Activated CD4-positive, alpha-beta T cell treated with anti-CD3 and anti-CD28 coated beads, Interleukin-2, amount 50 U/mL, for 1 hour (primary cell): ENCODE results near the gene RAET1E.
"Not testable (repeated sequence)": the region's sequence is repeated elsewhere in the genome, so short reads cannot be mapped to it uniquely, and the experiment has no call there.

Source experiments
- DNase-seq: peaks from one replicate; pipeline ENCODE4 v3.0.0-alpha.2; 2020

Gene RAET1E

DNA sequence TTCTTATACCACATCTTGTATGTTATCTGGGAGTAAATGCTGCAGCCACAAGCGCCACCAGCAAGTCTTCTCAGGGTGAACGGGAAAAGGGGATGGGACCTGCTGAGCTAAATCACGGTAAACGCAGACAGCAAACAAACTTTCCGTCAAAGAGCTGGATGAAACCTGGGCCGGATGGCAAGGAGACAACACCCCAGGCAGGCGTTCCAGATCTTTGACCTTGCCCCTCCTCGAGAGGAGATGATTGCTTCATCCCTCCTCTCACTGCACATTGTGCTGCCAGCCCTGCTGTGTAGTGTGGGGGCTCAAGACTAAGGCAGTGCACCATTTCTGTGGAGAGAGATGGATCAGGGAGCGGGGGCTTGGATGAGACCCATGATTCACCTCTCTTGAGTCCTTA is 9.8 kb downstream of the RAET1E start:
- no peak for DNase-seq

DNA sequence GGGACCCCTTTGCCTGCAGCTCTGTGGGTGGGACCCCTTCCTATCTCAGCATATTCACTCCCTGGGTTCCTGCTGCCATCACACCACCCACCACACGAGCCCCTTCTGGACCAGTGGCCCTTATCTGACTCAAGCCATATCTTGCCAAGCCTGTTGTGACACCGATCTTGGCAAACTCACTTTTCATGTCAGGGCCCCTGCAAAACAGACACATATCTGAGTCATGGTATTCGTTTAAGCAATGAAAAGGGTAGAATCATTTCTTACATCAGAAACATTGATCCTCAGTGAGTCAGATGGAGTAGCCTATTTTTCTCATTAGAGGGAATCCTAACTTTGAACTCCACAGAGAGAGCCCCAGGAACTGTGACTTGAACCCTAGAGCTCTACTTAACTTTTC is 10.6 kb downstream of the RAET1E start:
- no peak for DNase-seq

DNA sequence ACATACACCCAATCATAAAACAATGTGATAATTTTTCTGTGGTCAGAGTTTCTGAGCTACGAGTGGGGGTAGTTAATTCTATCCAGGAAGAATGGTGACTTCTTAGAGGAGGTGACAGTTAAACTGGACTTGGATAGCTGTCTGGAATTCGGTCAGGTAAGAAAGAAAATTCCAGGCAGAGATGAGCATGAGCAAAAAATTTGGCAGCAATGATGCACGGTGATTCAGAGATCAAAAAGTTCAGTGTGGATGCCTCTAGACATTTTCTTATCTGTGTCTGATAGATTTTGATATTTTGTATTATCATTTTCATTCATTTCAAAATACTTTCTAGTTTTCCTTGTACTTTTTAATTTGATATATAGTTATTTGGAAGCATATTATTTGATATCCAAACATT is 12.0 kb downstream of the RAET1E start:
- DNase-seq = no peak

DNA sequence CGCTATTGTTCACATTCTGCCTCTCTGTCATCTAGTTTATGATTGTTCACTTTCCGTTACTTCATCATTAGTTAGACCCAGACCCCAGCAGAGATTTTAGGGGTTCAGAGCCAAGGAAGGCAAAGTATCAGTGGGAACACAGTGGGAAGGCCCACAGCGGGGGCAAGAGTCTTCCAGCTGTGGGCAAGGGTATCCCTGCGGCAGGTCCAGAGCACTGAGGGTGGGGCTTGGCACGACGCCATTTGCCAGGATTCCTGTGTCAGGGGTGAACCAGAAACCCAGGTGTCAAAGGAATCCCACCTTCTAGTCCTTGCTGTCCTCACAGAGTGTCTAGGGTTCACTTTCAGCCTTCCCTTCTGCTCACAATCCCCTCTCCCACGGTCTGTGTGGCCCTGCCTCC is 13.3 kb downstream of the RAET1E start:
- no peak for DNase-seq

DNA sequence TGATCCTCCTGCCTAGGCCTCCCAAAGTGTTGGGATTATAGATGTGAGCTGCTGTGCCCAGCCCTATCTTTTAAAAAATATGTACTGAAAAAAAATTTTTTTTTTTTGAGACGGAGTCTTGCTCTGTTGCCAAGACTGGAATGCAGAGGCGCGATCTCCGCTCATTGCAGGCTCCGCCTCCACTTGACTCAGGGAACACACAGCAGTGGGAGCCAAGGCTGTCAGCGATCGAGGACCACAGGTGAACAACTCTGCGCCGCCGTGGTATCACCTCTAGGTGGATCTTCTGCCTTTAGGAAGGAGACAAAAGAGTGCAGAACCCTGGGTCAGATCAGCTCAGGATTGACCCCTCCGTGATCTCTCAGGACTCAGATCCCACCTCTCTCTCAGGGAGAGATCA is 13.7 kb downstream of the RAET1E start:
- DNase-seq = no peak

- DNase-seq = no peak
Measured at GRCh38 chr6:149881860-149882259, 16.1 kb downstream of the RAET1E start.

- DNase-seq = no peak
Measured at GRCh38 chr6:149881066-149881766, 16.7 kb downstream of the RAET1E start.

- no peak for DNase-seq
Measured at GRCh38 chr6:149877659-149878058, 20.3 kb downstream of the RAET1E start.

DNA sequence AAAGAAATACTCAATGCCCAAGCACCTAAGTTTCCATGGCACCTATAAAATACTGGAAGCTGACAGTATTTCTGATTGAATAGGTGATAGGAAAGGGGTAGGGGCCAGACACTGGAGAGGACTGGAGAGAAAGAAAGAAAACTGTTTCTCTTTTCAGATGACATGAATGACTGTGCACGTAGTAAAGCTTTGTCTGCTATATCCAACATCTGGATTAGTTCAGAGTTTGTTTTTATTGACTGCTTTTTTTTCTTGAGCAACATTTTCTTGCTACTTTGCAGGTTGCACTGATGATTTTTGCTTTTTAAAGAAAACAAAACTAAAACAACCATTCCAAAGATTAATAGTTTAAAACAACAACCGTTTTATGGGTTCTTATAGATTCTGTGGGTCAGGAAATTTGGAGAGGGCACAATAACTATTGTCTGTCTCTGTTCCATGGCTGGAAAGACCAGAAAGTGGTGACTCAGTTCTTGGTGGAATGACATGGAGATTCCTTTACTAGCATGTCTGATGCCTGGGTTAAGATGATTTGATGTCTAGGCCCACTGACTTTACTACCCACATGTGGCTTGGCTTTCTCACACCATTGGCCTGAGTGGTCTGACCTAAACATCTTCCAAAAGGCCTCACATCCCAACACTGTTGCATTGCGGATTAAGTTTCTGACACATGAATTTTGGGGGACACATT is 21.5 kb downstream of the RAET1E start:
- DNase-seq = no peak

DNA sequence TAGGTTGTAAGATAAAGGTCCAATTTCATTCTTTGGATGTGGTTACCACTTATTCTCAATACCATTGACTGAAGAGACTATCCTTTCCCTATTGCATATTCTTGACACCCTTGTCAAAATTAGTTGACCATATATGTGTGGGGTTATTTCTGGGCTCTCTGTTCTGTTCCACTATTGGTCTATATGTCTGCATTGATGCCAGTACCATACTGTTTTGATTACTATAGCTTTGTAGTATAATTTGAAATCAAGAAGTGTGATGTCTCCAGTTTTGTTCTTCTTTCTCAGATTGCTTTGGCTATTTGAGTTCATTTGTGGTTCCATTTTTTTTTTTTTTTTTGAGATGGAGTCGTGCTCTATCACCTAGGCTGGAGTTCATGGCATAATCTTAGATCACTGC is 25.7 kb downstream of the RAET1E start:
- DNase-seq = no peak

- no peak for DNase-seq
Measured at GRCh38 chr6:149871182-149871581, 26.7 kb downstream of the RAET1E start.

DNA sequence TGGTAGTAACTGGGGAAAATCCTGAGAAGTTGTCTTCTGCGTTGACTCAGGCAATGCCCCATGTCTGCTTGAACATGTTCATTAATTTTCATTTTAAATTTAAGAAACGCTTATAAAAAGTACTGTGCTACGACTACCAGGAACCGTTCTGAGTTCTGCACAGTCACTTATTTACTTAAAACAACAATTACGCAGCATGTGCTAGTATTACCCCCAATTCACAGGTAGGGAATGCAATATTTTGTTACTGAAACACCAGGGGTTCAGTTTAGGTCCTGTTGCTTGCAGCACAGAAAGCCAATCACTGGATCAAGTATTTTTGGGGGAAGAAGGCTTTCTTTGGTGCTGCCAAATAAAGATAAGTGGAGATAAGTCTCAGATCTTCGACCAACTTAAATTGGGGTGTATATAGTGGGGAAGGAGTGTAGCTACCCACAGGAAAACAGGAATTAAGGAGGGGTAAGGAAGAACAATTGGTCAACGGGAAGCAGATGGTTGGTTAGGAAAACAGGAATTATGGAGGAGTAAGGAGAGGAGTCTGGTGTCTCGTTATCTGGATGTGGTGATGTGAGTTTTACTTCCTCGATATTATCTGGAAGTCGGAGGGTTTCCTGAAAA is 28.5 kb downstream of the RAET1E start:
- no peak for DNase-seq

DNA sequence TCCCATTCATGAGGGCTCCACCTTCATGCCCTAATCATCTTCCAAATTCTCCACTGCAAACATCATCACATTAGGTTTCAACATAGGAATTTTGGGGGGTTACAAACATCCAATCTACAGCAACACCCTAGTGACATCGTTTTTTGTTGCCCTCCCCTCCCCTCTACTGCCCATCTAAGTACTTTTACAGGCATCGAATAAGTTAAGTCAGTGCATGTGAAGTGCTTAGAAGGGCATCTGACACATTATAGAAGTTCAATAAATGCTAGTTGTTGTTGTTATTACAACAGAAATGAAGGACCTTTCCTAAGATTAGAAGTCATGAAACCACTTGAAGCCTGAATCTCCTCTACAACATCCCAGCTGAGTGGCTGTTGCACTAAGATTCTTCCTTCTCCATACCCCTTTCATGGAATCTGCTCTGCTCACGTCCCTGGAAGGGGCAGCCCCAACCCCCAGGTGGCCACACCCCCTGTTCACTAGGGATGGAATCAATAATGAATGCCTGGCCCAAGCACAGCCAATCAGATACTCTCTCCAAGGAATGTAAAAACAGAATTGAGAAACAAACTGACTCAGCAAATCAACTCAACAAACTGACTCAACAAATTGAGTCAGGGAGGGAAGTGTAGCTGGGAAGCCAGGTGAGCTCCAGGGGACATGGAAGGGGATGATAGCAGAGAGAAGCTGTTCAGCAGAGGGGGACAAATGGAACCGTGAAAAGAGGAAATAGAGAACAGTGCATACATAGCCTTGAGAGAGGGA is 29.9 kb downstream of the RAET1E start:
- no peak for DNase-seq

- DNase-seq = peak; percentile 5
Measured at GRCh38 chr6:149864578-149865535, 33.1 kb downstream of the RAET1E start.

DNA sequence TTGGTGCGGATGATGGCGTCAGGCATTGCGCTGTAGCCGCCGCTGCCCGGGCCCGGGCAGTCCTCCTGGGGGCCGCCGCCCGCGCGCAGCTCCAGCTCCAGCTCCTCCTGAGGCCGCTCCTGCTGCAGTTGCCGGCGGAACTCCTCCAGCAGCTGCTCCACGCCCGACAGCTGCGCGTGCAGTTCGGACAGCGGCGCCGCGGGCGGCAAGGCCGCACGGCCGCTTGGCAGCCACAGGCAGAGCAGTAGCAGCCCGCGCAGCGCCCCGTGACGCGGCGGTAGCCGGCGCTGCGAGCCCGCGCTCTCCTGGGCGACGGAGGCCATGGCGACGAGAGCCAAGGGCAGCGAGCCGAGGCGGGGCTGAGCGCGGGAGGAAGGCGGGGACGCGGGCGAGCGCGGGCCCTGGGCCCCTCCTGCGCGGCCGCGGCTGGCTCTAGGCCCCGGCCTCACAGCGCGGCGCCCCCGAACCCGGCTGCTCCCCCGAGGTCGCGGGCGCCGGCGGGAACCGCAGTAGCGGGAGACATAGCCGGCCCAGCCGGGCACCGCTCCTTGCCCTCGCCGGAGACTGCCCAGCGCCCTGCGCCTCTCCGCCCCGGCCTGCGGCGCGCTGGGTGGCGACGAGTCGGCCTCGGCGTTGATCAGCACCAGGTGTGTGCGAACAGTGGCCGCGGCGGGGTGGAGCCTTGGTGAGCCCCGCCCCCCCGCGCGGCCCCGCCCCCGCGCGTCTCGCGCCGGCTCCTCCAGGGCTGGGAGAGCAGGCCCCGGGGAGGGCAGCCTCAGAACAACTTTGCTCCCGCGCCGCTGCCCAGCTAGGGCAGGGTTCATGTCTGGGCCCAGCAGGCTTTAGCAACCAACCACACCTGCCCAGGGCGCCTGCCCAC is 34.0 kb downstream of the RAET1E start, which contains the start of gene LRP11:
Gene LRP11 (minus strand): TSS at position 662 of the 880 bp plus-strand sequence. CDS start 339 bp downstream, at position 323.
- DNase-seq = peak; percentile 81

DNA sequence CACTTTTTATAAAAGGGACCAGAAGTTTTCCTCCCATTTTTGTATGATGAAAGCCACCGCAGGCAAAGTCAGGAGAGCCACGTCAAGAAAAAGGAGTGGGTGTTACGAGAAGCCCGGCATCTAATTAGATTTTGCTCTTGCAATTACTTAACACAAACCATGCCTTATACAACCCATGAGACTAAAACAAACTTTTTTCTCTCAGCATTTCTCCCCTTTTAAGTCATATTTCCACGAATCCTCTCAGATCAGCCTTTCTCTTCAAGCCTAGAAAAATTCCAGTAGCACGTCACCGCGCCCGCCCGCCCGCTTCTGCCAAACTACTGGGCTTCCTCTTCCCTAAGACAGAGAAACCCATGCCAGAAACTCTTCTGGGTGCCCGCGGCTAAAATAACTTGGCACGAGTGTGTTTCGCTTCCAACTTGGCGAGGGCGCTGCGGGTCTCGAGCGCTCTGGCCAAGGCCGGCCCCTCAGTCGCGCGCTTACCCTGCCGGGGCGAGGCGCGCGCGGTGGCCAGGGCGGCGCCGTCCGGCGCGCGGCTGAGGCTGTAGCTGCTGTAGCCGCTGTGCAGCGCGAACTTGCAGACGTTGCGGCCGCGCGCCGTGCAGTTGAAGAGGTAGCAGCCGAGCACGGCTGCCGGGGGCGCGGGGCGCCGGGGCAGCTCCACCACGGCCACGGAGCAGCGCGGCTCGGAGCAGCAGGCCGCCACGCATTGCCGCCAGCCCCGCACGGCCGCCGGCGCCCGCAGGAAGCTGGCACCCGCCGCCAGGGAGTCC is 34.8 kb downstream of the RAET1E start:
- DNase-seq = peak; percentile 23

DNA sequence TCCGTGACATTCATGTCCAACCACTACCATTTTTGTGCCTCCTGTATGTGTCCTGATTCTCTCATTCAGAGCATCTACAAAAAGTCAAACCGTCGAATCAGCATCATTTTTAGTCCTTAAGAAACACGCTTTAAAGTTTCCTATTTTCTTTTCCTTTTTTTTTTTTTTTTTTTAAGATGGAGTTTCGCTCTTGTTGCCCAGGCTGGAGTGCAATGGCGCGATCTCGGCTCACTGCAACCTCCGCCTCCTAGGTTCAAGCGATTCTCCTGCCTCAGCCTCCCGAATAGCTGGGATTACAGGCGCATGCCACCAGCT is 35.5 kb downstream of the RAET1E start:
- DNase-seq = not testable (repeated sequence)

DNA sequence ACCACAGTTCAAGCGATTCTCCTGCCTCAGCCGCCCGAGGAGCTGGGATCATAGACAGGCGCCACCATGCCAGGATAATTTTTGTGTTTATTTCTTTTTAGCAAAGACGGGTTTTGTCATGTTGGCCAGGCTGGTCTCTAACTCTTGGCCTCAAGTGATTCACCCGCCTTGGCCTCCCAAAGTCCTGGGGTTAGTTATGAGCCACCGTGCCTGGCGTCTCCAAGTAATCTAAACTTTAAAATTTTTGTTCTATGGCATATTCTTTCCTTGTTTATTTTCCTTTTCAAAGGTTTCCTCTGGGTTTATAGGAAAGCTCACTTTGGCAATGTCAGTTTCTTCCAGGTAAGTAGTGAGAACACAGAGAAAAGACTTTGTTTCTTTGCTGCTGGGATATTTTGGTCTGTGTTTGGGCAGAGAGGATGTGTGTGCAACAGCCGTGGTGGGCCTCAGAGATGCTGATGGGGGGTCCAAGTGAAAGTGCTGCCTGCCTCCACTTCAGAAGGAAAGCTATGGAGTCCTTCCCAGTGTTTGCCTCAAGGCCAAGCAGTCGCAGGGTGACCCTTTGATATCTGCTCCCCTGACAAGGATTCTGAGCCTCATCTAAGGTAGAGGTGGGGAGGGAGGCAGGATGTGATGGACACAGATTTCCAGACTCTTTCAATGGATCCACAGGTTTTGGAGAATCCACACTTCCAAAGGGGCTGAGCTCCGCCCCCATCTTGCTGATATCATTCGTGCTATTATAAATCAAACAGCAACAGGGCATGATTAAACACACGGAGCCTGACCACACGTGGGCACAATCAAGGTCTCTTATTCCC is 36.1 kb downstream of the RAET1E start:
- DNase-seq = no peak

DNA sequence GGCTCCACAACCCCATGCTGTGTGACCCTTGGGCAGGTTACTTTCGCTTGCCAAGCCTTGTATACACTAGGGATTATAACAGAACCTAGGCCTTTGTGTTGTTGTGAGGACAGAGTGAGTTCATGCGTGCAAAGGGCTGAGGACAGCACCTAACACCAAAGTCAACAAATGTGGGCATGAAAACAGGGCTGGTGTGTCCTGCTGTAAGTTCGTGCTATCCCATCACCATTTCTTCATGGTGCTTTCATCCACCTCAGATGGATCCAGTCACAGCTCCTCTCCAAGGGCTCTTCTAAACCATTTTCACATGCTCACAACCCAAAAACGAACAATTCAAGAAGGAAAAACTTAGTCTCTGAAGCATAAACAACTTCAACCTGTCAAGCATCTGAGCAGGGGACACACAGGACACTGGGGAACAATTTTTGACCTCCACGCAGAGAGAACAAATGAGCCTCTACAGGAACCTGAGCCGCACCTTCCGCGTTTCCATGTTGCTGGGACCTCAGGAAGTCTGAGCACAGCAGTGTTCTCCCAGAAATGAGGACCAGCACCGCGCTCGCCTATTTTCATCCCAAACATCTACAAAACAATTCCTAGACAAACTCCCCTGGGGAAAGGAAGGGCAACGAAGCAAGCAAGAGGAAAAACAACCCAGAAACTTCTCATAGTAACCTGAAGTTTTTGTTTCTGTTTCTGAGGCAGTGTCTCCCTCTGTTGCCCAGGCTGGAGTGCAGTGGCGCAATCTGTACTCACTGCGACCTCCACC is 36.9 kb downstream of the RAET1E start:
- DNase-seq = no peak
